HCT116 (cell line): ENCODE data around the gene RHEB. TPM values are rescaled to one million over a fixed set of nuclear protein-coding genes. Genes with fewer than 3 reads are reported as not detected.

Experiments
- ATAC-seq: fragments of 200-7000 bp; cut with Tn5 transposase; 2 replicates; pipeline ENCODE4 v1.9.1; 2020; ENCODE audit warnings: mild to moderate bottlenecking, moderate library complexity
- BruUV-seq: library from RNA; stranded (reverse); fragments of 400-500 nt; replicated peaks from 2 replicates; lab custom pipeline; 2021; lab: Mats Ljungman, UMichigan
- CTCF ChIA-PET: fragments of 300-600 bp; sonication (Branson Sonifier 250); formaldehyde crosslinking; loops from one replicate; lab custom pipeline; 2021; ENCODE audit warnings: antibody characterized with exemption; lab: Charles Lee
- POLR2A ChIA-PET: fragments of 300-600, 350-600 bp; sonication (Branson Sonifier 250); formaldehyde crosslinking; loops from one replicate; lab custom pipeline; 2021; ENCODE audit warnings: antibody characterized with exemption; lab: Charles Lee
- RAD21 ChIA-PET, 2 experiments: fragments of 300-600 bp; sonication (Branson Sonifier 250); formaldehyde crosslinking; loops; one replicate each; lab custom pipeline; 2023; ENCODE audit warnings: low total read pairs in 2 of 2; ENCODE audit not compliant: uncharacterized antibody in 2 of 2, unreplicated experiment in 2 of 2, low non-redundant PET in 1 of 2; lab: Charles Lee
- DNase-seq: peaks from one replicate; pipeline ENCODE4 v3.0.0-alpha.2; 2010; ENCODE audit warnings: low read depth, low spot score
- H2AFZ ChIP-seq: fragments of 200-600 bp; shearing (Covaris generic), sonication (generic); 2 replicates; pipeline ENCODE4 v1.6.1; 2017; ENCODE audit warnings: low read depth, mixed run types, mixed read lengths, antibody characterized with exemption, low read length; ENCODE audit not compliant: poor library complexity, severe bottlenecking
- H3K27ac ChIP-seq: 2 replicates; pipeline ENCODE4 v1.5.1; 2012; ENCODE audit warnings: low read depth, low read length
- H3K27me3 ChIP-seq: fragments of 200-600 bp; sonication (generic); 2 replicates; pipeline ENCODE4 v1.6.1; 2016; ENCODE audit warnings: mixed run types, low read length, mixed read lengths; ENCODE audit not compliant: insufficient read depth
- H3K36me3 ChIP-seq, 2 experiments: fragments of 200-500 bp in 1 of 2; fragments of 200-600 bp in 1 of 2; sonication (Bioruptor generic) in 1 of 2; sonication (generic) in 1 of 2; 2 replicates each; pipeline versions ENCODE4 v1.5.1 to v1.6.1; 2014 to 2016; ENCODE audit warnings: low read length in 2 of 2, inconsistent platforms in 1 of 2, mixed read lengths in 1 of 2, mixed run types in 1 of 2; ENCODE audit not compliant: insufficient read depth in 2 of 2, control insufficient read depth in 1 of 2
- H3K4me1 ChIP-seq, 2 experiments: fragments of 200-600 bp in 1 of 2; sonication (generic) in 1 of 2; 2 replicates each; pipeline versions ENCODE4 v1.5.1 to v1.6.1; 2012 to 2017; ENCODE audit warnings: low read length in 2 of 2, inconsistent platforms in 1 of 2, mild to moderate bottlenecking in 1 of 2, mixed read lengths in 1 of 2, mixed run types in 1 of 2, moderate library complexity in 1 of 2; ENCODE audit not compliant: insufficient read depth in 2 of 2, control insufficient read depth in 1 of 2
- H3K4me2 ChIP-seq: fragments of 200-600 bp; sonication (generic); 2 replicates; pipeline ENCODE4 v1.6.1; 2017; ENCODE audit warnings: mixed run types, low read length, mixed read lengths
- H3K4me3 ChIP-seq, 2 experiments: fragments of 200-600 bp in 1 of 2; sonication (generic) in 1 of 2; replicated peaks in 1 of 2; 2 replicates each; pipeline ENCODE4 v1.5.1; 2011 to 2016; ENCODE audit warnings: low read length in 2 of 2, control low read depth in 1 of 2, low read depth in 1 of 2, mild to moderate bottlenecking in 1 of 2, mixed read lengths in 1 of 2, mixed run types in 1 of 2
- H3K79me2 ChIP-seq: fragments of 200-600 bp; sonication (generic); 2 replicates; pipeline ENCODE4 v1.6.1; 2017; ENCODE audit warnings: mild to moderate bottlenecking, mixed run types, low read length, moderate library complexity, mixed read lengths; ENCODE audit not compliant: insufficient read depth
- H3K9ac ChIP-seq: fragments of 200-600 bp; sonication (generic); 2 replicates; pipeline ENCODE4 v1.6.1; 2016; ENCODE audit warnings: low read length, mixed read lengths
- H3K9me2 ChIP-seq: fragments of 200-600 bp; sonication (generic), shearing (Covaris generic); 2 replicates; pipeline ENCODE4 v1.6.1; 2017; ENCODE audit warnings: mixed run types, mild to moderate bottlenecking, moderate library complexity; ENCODE audit not compliant: insufficient read depth
- H3K9me3 ChIP-seq, 2 experiments: fragments of 200-500 bp in 1 of 2; fragments of 200-600 bp in 1 of 2; sonication (Bioruptor generic) in 1 of 2; sonication (generic) in 1 of 2; 2 replicates each; pipeline ENCODE4 v1.6.1; 2014 to 2017; ENCODE audit warnings: low read length in 2 of 2, mixed read lengths in 2 of 2, inconsistent platforms in 1 of 2, low read depth in 1 of 2, mild to moderate bottlenecking in 1 of 2, mixed run types in 1 of 2, moderate library complexity in 1 of 2; ENCODE audit not compliant: control insufficient read depth in 1 of 2, insufficient read depth in 1 of 2
- H4K20me1 ChIP-seq: fragments of 200-600 bp; sonication (generic), shearing (Covaris generic); 2 replicates; pipeline ENCODE4 v1.6.1; 2017; ENCODE audit warnings: mixed run types, mild to moderate bottlenecking, moderate library complexity; ENCODE audit not compliant: insufficient read depth
- EGR1 ChIP-seq: IDR thresholded peaks from 2 replicates; pipeline ENCODE4 v1.6.1; 2012; ENCODE audit warnings: low read depth
- EZH2phosphoT487 ChIP-seq: fragments of 200-600 bp; IDR thresholded peaks from 2 replicates; pipeline ENCODE4 v1.6.1; 2018; ENCODE audit warnings: antibody characterized with exemption, borderline replicate concordance
- FOSL1 ChIP-seq: IDR thresholded peaks from 2 replicates; pipeline ENCODE4 v1.6.1; 2012; ENCODE audit warnings: low read depth
- JUND ChIP-seq: IDR thresholded peaks from 2 replicates; pipeline ENCODE4 v1.6.1; 2012
- POLR2AphosphoS5 ChIP-seq: IDR thresholded peaks from 2 replicates; pipeline ENCODE4 v1.6.1; 2011; ENCODE audit warnings: mild to moderate bottlenecking, low read depth, low read length, moderate library complexity
- RAD21 ChIP-seq: IDR thresholded peaks from 2 replicates; pipeline ENCODE4 v1.6.1; 2012; ENCODE audit warnings: low read depth, mild to moderate bottlenecking
- SIN3A ChIP-seq: IDR thresholded peaks from 2 replicates; pipeline ENCODE4 v1.6.1; 2012; ENCODE audit warnings: low read depth
- SP1 ChIP-seq: IDR thresholded peaks from 2 replicates; pipeline ENCODE4 v1.6.1; 2012; ENCODE audit warnings: low read depth
- SRF ChIP-seq: IDR thresholded peaks from 2 replicates; pipeline ENCODE4 v1.6.1; 2012; ENCODE audit warnings: low read depth
- YY1 ChIP-seq: IDR thresholded peaks from 2 replicates; pipeline ENCODE4 v1.6.1; 2011; ENCODE audit warnings: low read length, low read depth, moderate library complexity, mild to moderate bottlenecking; ENCODE audit not compliant: insufficient replicate concordance; ENCODE audit errors: extremely low read depth
- ZFX ChIP-seq: fragments of 450-650 bp; IDR thresholded peaks from 2 replicates; pipeline ENCODE4 v1.6.1; 2017
- ZNF274 ChIP-seq: fragments of 200-500 bp; sonication (Bioruptor generic); IDR thresholded peaks from 2 replicates; pipeline ENCODE4 v1.6.1; 2014; ENCODE audit warnings: mild to moderate bottlenecking, low read depth, low read length, inconsistent platforms
- intact Hi-C: fragments of 100-400 bp; cut with micrococcal nuclease; formaldehyde crosslinking; loops from 2 replicates; pipeline ENCODE4 v1.10.0; 2022
- total RNA-seq: library from RNA; stranded (reverse); gene quantifications from one replicate; pipeline ENCODE4 v1.2.1, GENCODE V29; 2021; ENCODE audit not compliant: unreplicated experiment
- TF ChIP-seq, protein P1 (sequence below): IDR thresholded peaks from 2 replicates; pipeline ENCODE4 v1.6.1; 2012
- TF ChIP-seq, protein P2 (sequence below), 3 experiments: fragments of 200-600 bp in 1 of 3; sonication (generic) in 1 of 3; IDR thresholded peaks in 2 of 3; conservative IDR thresholded peaks in 1 of 3; 2 replicates each; pipeline ENCODE4 v1.5.1; 2012 to 2017; ENCODE audit warnings: low read depth in 2 of 3, low read length in 2 of 3, antibody characterized with exemption in 1 of 3, borderline replicate concordance in 1 of 3, control low read depth in 1 of 3, mild to moderate bottlenecking in 1 of 3, mixed read lengths in 1 of 3, mixed run types in 1 of 3, moderate library complexity in 1 of 3; ENCODE audit not compliant: insufficient read depth in 1 of 3
- TF ChIP-seq, protein P3 (sequence below): IDR thresholded peaks from 2 replicates; pipeline ENCODE4 v1.6.1; 2012
- TF ChIP-seq, protein P4 (sequence below): IDR thresholded peaks from 2 replicates; pipeline ENCODE4 v1.6.1; 2012; ENCODE audit warnings: low read depth
- TF ChIP-seq, protein P5 (sequence below): IDR thresholded peaks from 2 replicates; pipeline ENCODE4 v1.6.1; 2011; ENCODE audit warnings: mild to moderate bottlenecking, low read length, moderate library complexity; ENCODE audit not compliant: insufficient replicate concordance; ENCODE audit errors: extremely low read depth

The RHEB gene
- total RNA-seq, 1 experiment from 2014 or later, result 114 TPM

DNA sequence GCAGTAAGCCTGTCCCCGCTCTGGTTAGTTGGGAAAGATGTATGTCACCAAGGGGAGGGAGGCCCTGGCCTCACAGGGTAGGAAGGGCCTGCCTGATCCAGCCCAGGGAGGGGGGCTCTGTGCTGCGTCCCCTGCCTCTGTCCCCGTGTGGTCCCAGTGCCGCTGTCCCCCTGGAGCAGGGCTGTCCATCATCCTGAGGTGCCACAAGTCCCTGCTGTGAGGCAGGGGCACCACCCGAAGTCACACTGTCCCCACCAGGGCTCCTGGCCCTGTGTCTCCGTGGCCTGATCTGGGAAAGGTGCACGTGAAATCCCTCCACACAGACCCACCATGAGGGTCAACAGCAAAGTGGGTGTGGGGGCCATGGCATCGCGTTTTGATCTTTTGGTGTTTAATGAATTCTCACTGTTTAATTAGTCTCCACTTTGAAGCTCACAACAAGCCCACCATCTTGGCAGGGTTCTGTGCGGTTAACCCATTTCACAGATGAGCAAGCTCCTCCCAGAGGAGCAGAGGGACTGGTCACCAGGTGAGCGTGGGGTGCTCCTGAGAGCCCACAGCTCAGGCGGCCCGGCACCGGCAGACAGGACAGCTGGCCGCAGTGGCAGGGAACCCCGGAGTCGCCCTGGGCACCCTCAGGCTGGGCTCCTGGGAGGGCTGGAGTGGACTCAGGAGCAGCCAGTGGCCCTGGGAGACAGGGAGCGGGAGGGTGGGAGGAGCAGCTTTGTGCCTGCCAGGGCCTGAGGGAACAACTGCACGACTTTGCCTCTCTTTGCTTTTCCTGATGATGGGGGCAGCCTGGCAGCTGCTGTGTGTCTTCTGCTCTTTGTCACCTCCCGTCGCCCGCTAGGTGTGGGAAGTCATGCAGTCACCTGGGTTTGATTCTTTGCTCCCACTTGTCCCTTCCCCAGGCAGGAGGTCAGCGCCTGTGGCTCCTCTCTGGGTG lies 67.8 kb downstream of the RHEB start (continued):
- TF ChIP-seq RAD21, result no peak

DNA sequence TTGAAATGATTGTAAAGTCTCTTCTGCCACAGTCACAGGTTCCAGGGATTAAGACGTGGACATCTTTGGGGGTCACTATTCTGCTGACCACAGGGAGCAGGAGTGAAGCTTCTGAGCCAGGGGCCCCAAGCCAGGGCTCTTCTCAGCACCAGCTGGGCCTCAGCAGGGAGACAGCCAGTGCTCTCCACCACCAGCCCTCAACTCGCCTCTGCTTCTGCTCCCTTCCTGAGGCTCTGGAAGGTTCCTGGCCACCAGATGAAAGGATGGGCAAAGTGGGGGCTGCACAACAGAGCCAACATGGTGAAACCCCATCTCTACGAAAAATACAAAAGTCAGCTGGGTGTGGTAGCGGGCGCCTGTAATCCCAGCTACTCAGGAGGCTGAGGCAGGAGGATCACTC lies 68.5 kb downstream of the RHEB start:
- DNase-seq (no peak), ATAC-seq (no peak)
- Histone ChIP-seq H3K9me3 (no peaks in the 10 kb centered on the region), H3K4me2 (no peak overlapping the region), H3K36me3 (no peaks in the 10 kb centered on the region), H2AFZ (no peak overlapping the region), H3K79me2 (no peaks in the 10 kb centered on the region), H3K27ac (no peak overlapping the region), H3K9me2 (no peaks in the 10 kb centered on the region), H3K9ac (no peak overlapping the region), H4K20me1 (no peaks in the 10 kb centered on the region), H3K27me3 (no peaks in the 10 kb centered on the region), H3K4me3 (no peak overlapping the region), H3K4me1 (peaks cover 10 to 24% of the 10 kb centered on the region in 2 experiments; a peak in 3 of 4 replicates)
- ChIA-PET RAD21 (no interaction called here), CTCF (no interaction called here), POLR2A (no interaction called here)
- intact Hi-C loops, result no loop called here
- BruUV-seq, result no TSS peak
- TF ChIP-seq, protein P1, sequence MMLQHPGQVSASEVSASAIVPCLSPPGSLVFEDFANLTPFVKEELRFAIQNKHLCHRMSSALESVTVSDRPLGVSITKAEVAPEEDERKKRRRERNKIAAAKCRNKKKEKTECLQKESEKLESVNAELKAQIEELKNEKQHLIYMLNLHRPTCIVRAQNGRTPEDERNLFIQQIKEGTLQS, result no peak
- TF ChIP-seq POLR2AphosphoS5, result no peak
- no peak for TF ChIP-seq FOSL1
- no peak for TF ChIP-seq ZNF274
- no peak for TF ChIP-seq JUND
- TF ChIP-seq SP1, result no peak
- TF ChIP-seq EZH2phosphoT487, result no peak
- TF ChIP-seq SIN3A, result no peak
- TF ChIP-seq, protein P2, sequence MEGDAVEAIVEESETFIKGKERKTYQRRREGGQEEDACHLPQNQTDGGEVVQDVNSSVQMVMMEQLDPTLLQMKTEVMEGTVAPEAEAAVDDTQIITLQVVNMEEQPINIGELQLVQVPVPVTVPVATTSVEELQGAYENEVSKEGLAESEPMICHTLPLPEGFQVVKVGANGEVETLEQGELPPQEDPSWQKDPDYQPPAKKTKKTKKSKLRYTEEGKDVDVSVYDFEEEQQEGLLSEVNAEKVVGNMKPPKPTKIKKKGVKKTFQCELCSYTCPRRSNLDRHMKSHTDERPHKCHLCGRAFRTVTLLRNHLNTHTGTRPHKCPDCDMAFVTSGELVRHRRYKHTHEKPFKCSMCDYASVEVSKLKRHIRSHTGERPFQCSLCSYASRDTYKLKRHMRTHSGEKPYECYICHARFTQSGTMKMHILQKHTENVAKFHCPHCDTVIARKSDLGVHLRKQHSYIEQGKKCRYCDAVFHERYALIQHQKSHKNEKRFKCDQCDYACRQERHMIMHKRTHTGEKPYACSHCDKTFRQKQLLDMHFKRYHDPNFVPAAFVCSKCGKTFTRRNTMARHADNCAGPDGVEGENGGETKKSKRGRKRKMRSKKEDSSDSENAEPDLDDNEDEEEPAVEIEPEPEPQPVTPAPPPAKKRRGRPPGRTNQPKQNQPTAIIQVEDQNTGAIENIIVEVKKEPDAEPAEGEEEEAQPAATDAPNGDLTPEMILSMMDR (IDR thresholded peaks at IDR 0.05 in 2 of 3, conservative IDR thresholded peaks at IDR 0.05 in 1 of 3; ENCODE audit: borderline replicate concordance in 1 of 3, insufficient read depth in 1 of 3, low read depth in 2 of 3, low read length in 2 of 3), result no peak
- TF ChIP-seq EGR1, result no peak
- TF ChIP-seq SRF, result no peak
- TF ChIP-seq YY1, result no peak
- TF ChIP-seq, protein P3, sequence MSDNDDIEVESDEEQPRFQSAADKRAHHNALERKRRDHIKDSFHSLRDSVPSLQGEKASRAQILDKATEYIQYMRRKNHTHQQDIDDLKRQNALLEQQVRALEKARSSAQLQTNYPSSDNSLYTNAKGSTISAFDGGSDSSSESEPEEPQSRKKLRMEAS, result no peak
- no peak for TF ChIP-seq ZFX
- TF ChIP-seq, protein P4, sequence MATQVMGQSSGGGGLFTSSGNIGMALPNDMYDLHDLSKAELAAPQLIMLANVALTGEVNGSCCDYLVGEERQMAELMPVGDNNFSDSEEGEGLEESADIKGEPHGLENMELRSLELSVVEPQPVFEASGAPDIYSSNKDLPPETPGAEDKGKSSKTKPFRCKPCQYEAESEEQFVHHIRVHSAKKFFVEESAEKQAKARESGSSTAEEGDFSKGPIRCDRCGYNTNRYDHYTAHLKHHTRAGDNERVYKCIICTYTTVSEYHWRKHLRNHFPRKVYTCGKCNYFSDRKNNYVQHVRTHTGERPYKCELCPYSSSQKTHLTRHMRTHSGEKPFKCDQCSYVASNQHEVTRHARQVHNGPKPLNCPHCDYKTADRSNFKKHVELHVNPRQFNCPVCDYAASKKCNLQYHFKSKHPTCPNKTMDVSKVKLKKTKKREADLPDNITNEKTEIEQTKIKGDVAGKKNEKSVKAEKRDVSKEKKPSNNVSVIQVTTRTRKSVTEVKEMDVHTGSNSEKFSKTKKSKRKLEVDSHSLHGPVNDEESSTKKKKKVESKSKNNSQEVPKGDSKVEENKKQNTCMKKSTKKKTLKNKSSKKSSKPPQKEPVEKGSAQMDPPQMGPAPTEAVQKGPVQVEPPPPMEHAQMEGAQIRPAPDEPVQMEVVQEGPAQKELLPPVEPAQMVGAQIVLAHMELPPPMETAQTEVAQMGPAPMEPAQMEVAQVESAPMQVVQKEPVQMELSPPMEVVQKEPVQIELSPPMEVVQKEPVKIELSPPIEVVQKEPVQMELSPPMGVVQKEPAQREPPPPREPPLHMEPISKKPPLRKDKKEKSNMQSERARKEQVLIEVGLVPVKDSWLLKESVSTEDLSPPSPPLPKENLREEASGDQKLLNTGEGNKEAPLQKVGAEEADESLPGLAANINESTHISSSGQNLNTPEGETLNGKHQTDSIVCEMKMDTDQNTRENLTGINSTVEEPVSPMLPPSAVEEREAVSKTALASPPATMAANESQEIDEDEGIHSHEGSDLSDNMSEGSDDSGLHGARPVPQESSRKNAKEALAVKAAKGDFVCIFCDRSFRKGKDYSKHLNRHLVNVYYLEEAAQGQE, result no peak
- TF ChIP-seq, protein P5, sequence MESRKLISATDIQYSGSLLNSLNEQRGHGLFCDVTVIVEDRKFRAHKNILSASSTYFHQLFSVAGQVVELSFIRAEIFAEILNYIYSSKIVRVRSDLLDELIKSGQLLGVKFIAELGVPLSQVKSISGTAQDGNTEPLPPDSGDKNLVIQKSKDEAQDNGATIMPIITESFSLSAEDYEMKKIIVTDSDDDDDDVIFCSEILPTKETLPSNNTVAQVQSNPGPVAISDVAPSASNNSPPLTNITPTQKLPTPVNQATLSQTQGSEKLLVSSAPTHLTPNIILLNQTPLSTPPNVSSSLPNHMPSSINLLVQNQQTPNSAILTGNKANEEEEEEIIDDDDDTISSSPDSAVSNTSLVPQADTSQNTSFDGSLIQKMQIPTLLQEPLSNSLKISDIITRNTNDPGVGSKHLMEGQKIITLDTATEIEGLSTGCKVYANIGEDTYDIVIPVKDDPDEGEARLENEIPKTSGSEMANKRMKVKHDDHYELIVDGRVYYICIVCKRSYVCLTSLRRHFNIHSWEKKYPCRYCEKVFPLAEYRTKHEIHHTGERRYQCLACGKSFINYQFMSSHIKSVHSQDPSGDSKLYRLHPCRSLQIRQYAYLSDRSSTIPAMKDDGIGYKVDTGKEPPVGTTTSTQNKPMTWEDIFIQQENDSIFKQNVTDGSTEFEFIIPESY, result no peak
